Fibroblast of upper back skin (primary cell): Measurements from ENCODE around the gene CTBP2.

Experiments used
- DNase-seq: peaks from one replicate; pipeline ENCODE4 v3.0.0-alpha.2; 2013

Gene CTBP2

DNA sequence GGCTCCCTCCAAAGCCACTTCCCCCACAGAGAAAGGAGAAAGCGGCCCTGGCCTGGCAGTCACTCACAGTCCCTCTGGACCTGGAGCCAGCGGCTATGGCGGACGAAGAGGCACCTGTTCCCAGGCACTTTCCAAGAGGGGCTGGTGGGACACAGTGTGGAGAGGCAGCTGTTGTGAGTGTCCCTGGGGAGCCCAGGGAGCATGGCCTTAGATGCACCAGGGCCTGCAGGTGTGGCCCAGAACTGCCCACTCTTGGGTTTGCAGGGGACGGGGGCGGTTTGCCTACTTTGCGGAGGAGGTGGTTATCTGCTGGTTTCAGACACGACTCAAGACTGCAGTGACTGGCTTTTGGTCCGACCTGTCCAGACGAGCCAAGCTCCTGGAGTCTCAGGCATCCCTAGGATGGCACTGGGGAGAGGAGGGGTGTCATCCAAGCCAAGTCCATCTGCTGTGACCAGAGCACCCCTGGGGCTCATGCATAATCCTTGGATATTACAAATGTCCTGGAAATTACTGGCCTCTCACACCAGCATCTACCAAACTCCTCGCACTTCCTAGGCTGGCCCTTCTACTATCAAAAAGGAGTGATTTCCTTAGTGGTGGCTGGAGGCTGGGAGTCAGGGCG is 18.4 kb downstream of the CTBP2 start:
- no peak for DNase-seq

GRCh38 chr10:125141150-125141859 is 19.1 kb downstream of the CTBP2 start:
- DNase-seq = no peak

GRCh38 chr10:125140151-125140550 is 20.2 kb downstream of the CTBP2 start:
- DNase-seq = no peak

DNA sequence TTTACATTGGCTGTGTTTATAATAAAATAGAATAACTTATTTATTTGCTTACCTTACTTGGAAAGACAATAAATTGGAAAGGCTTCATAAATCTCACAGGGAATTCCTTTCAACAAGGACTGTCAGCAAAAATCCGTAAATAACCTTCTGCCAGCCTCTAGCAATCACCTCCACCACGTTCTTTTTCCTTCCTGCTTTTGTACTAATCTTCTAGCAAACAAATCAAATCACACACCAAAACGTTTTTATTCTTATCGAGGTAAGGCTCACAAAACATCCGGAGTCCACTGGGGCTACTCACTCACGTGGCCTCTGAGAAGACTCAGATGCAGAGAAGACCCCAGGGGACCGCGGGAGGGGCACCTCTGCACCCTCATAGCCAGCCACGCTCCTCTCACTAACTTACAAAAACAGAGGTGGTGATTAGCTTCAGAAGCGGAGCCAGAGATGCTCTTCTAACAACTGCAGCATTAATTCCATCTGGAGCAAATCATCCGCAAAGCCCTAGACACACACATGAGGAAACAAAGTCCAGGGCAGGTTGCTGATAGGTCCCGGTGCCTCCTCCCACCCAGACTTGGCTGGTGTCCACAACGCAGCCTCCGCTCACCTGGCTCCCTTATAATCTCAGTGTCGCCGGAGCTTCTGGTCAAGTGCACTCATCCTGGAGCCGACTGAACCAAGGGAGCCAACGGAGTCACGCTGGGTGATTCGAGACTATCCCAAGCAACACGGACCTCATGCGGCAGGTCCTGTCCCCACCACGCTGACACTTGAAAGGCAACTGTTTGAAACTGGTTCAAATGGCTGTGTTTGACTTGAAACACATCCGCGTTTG is 22.5 kb downstream of the CTBP2 start:
- DNase-seq = no peak

GRCh38 chr10:125136087-125136486 is 24.3 kb downstream of the CTBP2 start:
- no peak for DNase-seq

- no peak for DNase-seq
Observed at GRCh38 chr10:125135771-125136035, 24.7 kb downstream of the CTBP2 start.

DNA sequence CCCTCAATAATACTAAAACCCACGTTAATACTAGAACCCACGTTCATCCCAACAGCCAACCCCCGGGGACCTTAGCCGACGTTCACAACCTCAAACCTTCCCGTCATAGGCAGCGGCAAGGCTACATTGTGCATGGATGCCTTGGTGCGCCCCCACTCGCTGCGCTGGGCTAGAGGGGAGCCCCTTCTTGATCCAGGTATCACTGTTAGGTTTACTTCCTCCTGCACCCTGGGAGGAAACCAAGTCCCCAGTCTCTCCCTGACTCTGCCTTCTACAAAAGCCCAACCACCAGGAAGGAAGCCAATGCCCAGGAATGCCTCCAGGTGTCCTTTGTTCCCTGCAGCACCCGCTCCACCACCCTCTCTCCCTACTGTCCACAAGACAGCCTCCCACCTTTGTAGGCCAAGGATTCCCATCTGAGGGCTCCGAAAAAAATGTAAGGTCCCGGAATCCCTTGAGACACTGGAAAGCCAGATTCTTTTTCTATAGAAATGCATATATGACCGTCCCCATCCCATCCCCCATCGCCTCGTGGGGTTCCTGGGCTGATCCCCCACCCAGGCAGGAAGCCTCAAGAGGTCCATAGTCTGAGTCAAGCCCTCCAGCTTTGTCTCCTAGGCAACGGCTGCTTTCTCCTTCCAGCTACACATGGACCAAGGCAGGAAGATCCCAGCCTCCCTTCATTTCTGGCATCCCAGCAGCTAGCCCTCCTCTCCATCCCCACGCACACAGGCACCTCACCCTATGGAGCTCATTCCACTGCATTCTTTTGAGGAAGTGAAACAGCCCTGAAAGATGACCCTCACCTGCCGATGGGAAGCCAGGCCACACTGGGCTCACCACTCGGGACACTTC is 25.2 kb downstream of the CTBP2 start:
- DNase-seq = no peak

GRCh38 chr10:125134483-125134848 is 25.9 kb downstream of the CTBP2 start:
- DNase-seq = no peak

DNA sequence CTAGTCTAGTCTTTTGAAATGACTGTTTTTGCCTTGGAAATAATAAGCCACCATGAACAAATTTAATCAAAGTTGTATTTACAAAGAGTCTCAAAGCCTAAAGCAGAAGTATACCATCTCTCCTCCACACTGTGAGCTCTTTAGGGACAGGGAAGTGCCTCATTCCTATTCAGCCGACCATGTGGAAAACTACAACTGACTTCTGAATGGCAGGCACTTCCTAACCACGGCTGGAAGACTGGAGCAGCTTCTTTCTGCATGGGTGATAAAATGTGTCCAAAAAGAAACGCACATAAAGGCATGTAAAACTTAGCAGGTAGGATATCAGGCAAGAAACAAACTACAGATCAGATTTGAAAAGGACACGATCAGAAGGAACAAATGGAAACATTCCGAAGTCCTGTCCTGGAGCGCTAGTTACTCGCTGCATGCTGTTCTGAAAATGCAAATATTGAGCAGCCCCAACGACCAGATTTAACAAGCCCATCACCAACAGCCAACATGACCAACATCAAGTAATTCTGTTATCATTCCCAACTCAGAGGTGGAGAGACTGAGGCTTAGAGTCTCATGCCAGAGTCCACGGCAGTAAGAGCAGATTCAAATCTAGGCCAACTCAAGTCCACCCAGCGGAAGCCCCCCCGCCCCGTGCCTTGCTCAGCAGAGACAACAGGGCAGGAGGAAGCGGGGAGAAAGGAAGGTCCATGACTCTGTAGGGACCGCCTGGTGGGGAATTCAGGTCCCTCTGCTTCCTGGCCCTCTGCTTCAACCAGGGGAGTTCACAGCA is 26.5 kb downstream of the CTBP2 start:
- no peak for DNase-seq

GRCh38 chr10:125132344-125132743 is 28.0 kb downstream of the CTBP2 start:
- no peak for DNase-seq

DNA sequence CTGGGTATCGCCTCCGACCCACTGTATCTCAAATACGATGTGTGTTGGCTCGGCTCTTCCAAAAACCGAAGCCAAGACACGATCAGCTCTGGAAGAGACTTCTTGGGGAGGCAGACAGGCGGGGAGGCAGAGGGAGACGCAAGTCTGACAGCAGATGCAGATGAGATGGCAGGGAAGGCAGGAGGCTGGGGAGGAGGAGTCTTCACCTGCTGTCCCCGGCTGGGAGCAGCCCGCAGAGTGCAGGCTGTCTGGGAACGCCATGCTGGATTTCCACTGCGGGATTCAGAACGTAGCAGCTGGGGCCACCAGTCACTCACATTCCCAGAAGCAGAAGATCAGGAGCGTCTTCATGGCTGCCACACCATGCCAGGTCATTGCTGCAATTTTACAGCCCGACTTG is 29.4 kb downstream of the CTBP2 start:
- no peak for DNase-seq

DNA sequence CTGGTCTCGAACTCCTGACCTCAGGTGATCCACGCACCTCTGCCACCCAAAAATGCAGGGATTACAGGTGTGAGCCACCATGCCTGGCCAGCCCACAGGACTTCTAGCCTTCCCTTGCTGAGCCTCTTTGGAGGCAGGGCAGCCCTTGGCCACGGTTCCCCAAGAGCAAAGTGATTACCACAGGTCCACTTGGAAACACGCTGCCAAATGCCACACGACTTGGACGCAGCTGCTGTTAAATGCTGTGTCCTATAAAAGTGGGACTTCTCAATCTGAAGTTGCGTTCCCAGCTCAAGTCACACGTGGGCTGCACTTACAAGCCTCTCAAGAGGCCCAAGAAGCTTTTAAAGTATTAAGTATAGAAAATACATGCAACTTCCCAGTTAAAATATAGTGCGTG is 30.1 kb downstream of the CTBP2 start:
- DNase-seq = no peak

DNA sequence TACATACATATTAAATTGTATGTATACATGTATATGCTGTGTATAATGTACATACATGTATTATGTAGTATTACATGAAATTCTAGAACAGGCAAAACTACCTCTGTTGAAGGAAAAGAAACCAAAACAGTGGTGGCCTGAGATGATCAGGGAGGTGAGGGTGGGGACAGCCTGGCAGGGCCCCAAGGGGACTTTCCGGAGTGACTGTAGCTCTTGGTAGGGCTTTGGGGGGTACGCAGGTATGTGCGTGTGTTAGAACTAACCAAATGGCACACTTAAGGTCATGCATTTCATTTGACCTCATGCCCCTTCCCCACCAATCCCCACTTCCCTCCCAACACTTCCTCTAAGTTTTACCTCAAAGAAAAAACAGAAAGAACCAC is 31.3 kb downstream of the CTBP2 start:
- no peak for DNase-seq

GRCh38 chr10:125128397-125129075 is 31.8 kb downstream of the CTBP2 start:
- no peak for DNase-seq

GRCh38 chr10:125127986-125128385 is 32.4 kb downstream of the CTBP2 start:
- no peak for DNase-seq

DNA sequence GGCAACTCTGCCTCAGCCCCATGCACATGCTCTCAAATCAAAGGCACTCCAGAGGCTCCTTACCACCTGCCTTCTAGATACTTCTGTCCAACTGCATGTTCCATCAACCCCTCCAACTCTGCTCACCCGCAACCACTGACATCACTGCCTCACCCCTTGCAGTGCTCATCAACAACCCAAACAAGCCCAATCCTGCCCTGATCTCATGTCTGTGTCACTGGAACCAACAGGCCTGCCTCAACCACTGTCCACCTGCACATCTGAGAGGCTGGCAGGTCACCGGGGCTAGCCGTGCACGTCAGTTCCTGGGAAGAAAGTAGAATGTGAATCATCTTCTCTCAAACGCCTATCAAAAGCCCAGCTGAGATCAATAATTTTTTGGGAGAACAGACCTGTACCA is 33.3 kb downstream of the CTBP2 start:
- no peak for DNase-seq

- DNase-seq = no peak
Observed at GRCh38 chr10:125125951-125126735, 34.2 kb downstream of the CTBP2 start.

DNA sequence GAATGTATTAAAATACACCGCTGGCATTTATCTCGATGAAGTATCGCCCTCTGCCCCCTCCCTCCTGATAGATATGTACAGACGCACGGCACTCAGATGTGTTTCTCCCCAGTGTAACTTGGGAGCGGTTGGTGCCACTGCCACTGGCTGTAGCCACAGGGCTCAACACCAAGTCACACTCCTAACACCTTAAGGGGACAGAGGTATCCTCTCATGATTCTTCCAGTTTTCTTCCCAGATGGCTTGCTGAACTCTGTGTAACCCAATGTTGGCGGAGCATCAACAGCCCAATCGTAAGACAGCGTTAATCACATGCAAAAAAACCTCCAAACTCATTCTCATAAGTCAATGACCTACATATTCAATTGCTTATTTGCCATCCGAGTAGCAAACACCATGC is 35.5 kb downstream of the CTBP2 start:
- no peak for DNase-seq

DNA sequence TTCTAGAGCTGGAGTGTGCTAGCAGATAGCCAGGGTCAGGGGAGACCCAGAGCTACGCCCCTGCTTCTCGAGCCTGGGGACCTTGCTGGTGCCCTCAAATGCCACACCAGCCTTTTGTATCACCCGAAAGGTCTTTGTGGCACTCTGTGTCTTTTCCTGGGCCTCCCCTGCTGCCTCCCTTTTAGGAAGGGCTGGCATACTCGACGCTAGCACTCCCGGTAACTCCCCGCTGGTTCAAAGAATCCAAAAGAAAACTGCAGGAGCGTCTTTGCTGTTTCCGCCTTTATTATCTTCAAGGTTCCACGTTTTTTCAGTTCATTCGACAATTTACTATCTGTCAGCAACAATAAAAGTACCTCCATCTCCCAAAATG is 36.3 kb downstream of the CTBP2 start:
- no peak for DNase-seq

DNA sequence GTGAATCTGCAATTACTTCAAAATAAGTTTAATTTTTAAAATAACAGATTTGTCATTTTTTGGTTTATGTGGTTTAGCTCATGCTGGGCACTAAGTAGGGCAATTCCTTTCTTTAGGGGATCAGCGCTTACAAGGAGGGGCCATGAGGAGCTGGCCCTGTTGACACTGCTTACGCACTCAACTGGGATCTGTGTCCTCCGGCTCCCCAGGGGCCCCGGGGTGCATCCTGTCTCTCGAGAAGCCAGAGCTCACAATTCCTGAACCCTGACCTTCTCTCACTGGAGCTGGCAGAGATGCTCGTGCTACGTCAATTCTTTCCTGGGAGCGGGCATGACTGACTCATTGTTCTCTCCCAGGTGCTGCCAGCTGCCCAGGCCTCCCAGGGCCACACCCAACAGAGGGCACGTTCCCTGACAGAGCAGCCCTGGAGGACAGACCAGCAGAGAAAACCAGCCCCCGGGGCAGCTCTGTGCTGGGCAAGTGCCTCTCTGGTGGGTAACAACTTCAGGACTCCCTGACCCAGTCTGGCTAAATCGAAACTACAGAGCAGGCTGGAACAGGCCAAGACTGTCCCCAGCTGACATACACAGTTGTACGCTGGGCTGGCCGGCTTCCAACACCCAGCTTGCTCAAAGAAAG is 36.8 kb downstream of the CTBP2 start:
- DNase-seq = no peak

- DNase-seq = no peak
Observed at GRCh38 chr10:125122566-125122965, 37.8 kb downstream of the CTBP2 start.
